ENCODE measurements around the gene DGKG. TPM values are rescaled to one million over a fixed set of nuclear protein-coding genes. Genes with fewer than 3 reads are reported as not detected.

DGKG gene
- total and polyA plus RNA-seq, 2 of the 8 experiments (the other 6 are each of a cell fraction or from before 2014, with no cell fraction given), result 0.30 to 0.48 TPM

DNA sequence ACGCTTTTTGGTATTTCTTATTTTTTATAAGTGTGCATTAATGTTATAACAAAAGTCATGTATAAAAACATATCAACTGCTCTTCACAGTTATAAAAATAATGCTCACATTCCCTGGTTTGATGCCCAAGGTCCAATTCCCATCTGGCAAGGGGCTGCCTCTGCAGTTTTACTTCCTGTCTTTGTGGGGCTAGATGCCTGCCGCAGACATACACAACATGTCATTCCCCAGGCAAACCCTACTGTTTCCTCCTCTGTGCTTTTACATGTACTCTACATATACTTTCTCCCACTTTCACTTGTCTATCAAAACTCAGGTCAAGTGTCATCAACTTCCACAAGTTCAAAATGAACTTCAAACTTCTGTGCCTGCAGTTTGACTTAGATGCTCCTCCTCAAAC lies 192.7 kb downstream of the DGKG start:
- no peaks in the 10 kb centered on the region; a peak in 1 of 7 replicates for H3K27me3 ChIP-seq (replicated peaks in 1 of 4; ENCODE audit: control insufficient read depth in 3 of 4, extremely low read depth in 1 of 4, insufficient read depth in 3 of 4, low read length in 3 of 4)
- H2BK20ac ChIP-seq (ENCODE audit: low read length), result no peak overlapping the region
- WGBS, 2 experiments (ENCODE audit: extremely low coverage in 1 of 2, insufficient coverage in 1 of 2, insufficient read length in 1 of 2, insufficient replicate concordance in 2 of 2, low coverage in 1 of 2, low lambda C conversion rate in 2 of 2, missing lambda C conversion rate in 1 of 2), result 93% methylated on average over 2 of the region's 2 CpGs; no CpG with 5 or more reads in 1 of the 2 experiments
- H3K36me3 ChIP-seq (ENCODE audit: control insufficient read depth in 2 of 4, insufficient read depth in 4 of 4, low read length in 3 of 4), result no peaks in the 10 kb centered on the region
- no peak overlapping the region for H2AFZ ChIP-seq (ENCODE audit: low read length)
- no peak overlapping the region for H3K4me3 ChIP-seq (ENCODE audit: extremely low read depth in 1 of 4, insufficient read depth in 2 of 4, low read depth in 3 of 4, low read length in 4 of 4)
- no peak overlapping the region for H3K18ac ChIP-seq (ENCODE audit: extremely low read depth, low read length)
- H4K91ac ChIP-seq (replicated peaks; ENCODE audit: insufficient read length, low read length), result no peak overlapping the region
- no peak overlapping the region for H2BK15ac ChIP-seq (ENCODE audit: low read length)
- H2BK12ac ChIP-seq (ENCODE audit: low read depth, low read length), result no peak overlapping the region
- no peak overlapping the region for H3K4ac ChIP-seq (replicated peaks; ENCODE audit: insufficient read length, low read depth, low read length)
- H3K23me2 ChIP-seq (ENCODE audit: low read depth, low read length), result no peaks in the 10 kb centered on the region
- no peak overlapping the region for H2BK120ac ChIP-seq (replicated peaks; ENCODE audit: low read depth, low read length)
- H3K79me1 ChIP-seq (ENCODE audit: low read depth, low read length), result no peaks in the 10 kb centered on the region
- no peak overlapping the region for H3K27ac ChIP-seq (ENCODE audit: low read depth, low read length)
- no peaks in the 10 kb centered on the region for H4K20me1 ChIP-seq (replicated peaks in 1 of 2; ENCODE audit: control insufficient read depth in 1 of 2, insufficient read depth in 2 of 2, low read length in 2 of 2)
- ChIA-PET CTCF (ENCODE audit: partially characterized antibody) (no interaction called here), POLR2A (ENCODE audit: partially characterized antibody) (no interaction called here)
- no peak for DNase-seq (ENCODE audit: low read depth in 1 of 2, low spot score in 2 of 2)
- no peak overlapping the region for H3K9ac ChIP-seq (replicated peaks in 1 of 4; ENCODE audit: extremely low read depth in 1 of 4, low read depth in 3 of 4, low read length in 3 of 4)
- no peak overlapping the region for H2AK5ac ChIP-seq (ENCODE audit: low read depth, low read length)
- no peak overlapping the region for H4K5ac ChIP-seq (ENCODE audit: insufficient read length, low read depth, low read length)
- no peak overlapping the region for H4K8ac ChIP-seq (ENCODE audit: extremely low read depth, insufficient read depth, low read length)
- H3K14ac ChIP-seq (ENCODE audit: insufficient read length), result no peak overlapping the region
- no peaks in the 10 kb centered on the region for H3K9me3 ChIP-seq (ENCODE audit: insufficient read depth in 2 of 2, low read depth in 1 of 2, low read length in 1 of 2)
- no peak overlapping the region for H3K23ac ChIP-seq (ENCODE audit: insufficient read length)
- no peak overlapping the region for H2BK5ac ChIP-seq (ENCODE audit: low read depth, low read length)
- H3K4me2 ChIP-seq (ENCODE audit: insufficient read depth in 1 of 2, low read depth in 2 of 2, low read length in 2 of 2), result no peak overlapping the region
- H3K79me2 ChIP-seq (ENCODE audit: control insufficient read depth in 1 of 2, insufficient read depth in 2 of 2, low read length in 2 of 2), result no peaks in the 10 kb centered on the region
- no peak for FAIRE-seq
- H3K56ac ChIP-seq (replicated peaks; ENCODE audit: insufficient read length, low read depth, low read length), result no peak overlapping the region
- H3K4me1 ChIP-seq (replicated peaks in 1 of 4; ENCODE audit: control insufficient read depth in 3 of 4, insufficient read depth in 4 of 4, low read length in 3 of 4), result no peaks in the 10 kb centered on the region
- TF ChIP-seq TCF12 (IDR thresholded peaks at IDR 0.05; ENCODE audit: low read depth, low read length), result no peak
- no peak for TF ChIP-seq TAF1 (IDR thresholded peaks at IDR 0.05; ENCODE audit: low read depth, low read length)
- TF ChIP-seq RBBP5 (IDR thresholded peaks at IDR 0.05; ENCODE audit: borderline replicate concordance, low read depth, low read length), result no peak
- no peak for TF ChIP-seq NANOG (IDR thresholded peaks at IDR 0.05; ENCODE audit: insufficient read depth, low read depth, low read length, poor library complexity, severe bottlenecking)
- TF ChIP-seq, protein P1, sequence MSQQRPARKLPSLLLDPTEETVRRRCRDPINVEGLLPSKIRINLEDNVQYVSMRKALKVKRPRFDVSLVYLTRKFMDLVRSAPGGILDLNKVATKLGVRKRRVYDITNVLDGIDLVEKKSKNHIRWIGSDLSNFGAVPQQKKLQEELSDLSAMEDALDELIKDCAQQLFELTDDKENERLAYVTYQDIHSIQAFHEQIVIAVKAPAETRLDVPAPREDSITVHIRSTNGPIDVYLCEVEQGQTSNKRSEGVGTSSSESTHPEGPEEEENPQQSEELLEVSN (IDR thresholded peaks at IDR 0.05), result no peak
- no peak for TF ChIP-seq CHD1 (IDR thresholded peaks at IDR 0.05; ENCODE audit: low read depth, low read length)
- no peak for TF ChIP-seq EZH2 (IDR thresholded peaks at IDR 0.05; ENCODE audit: low read depth, low read length, severe bottlenecking)
- no peak for TF ChIP-seq SIRT6 (IDR thresholded peaks at IDR 0.05; ENCODE audit: low read length)
- TF ChIP-seq PHF8 (conservative IDR thresholded peaks at IDR 0.05; ENCODE audit: low read depth, low read length), result no peak
- TF ChIP-seq SP2 (IDR thresholded peaks at IDR 0.05; ENCODE audit: low read length), result no peak
- no peak for TF ChIP-seq SRF (IDR thresholded peaks at IDR 0.05; ENCODE audit: low read depth, low read length)
- TF ChIP-seq RXRA (IDR thresholded peaks at IDR 0.05; ENCODE audit: insufficient read depth, low read depth, low read length), result no peak
- no peak for TF ChIP-seq NRF1 (IDR thresholded peaks at IDR 0.05; ENCODE audit: low read depth, low read length)
- TF ChIP-seq BRCA1 (IDR thresholded peaks at IDR 0.05; ENCODE audit: low read depth, low read length), result no peak
